Measurements from ENCODE around the gene PIK3CB. TPM values are rescaled to one million over a fixed set of nuclear protein-coding genes. Genes with fewer than 3 reads are reported as not detected.

PIK3CB gene
- total RNA-seq, 4 donors from 2014 or later, result 32.2 to 52.1 (median 41.5) TPM

DNA sequence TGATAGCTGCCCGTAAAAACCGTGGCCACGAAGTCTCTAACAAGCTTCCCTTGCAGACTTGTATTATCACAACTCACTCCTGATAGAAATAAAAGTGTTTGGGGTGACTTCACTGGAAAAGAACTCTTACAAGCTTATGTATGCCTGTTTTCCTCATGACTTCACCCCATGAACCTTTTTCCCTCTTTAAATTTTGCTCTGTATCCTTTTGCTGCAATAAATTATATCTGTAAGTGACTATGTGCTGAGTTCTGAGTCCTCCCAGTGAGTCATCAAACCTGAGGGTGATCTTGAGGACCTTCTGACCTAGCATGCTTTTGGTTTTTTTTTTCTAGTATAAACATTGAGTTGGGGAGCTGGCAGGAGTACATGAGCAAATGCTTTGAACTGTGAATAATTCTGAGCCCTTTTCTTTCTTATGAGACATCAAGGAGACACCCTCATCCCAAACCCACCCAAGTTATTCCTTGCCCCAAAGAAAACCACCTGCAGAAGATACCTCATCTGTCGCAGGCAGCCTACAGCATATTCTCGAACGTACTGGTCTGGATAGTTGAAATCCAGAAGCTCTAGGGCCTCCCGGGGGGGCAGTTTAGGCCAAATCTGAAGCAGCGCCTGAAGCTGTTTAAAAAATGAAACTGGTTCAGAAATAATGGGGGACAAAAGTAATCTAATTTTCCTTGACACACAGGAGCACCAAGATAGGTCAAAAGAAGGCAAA, 140.3 kb downstream of the PIK3CB start:
- H3K9me3 ChIP-seq, result no peaks in the 10 kb centered on the region
- DNase-seq, result no peak
- H3K27ac ChIP-seq, result no peak overlapping the region
- peaks cover 0 to 24% (median 0%) of the 10 kb centered on the region in 3 donors for H3K36me3 ChIP-seq
- no peaks in the 10 kb centered on the region for H3K27me3 ChIP-seq
- no peaks in the 10 kb centered on the region for H3K4me1 ChIP-seq
- TF ChIP-seq, protein P1, sequence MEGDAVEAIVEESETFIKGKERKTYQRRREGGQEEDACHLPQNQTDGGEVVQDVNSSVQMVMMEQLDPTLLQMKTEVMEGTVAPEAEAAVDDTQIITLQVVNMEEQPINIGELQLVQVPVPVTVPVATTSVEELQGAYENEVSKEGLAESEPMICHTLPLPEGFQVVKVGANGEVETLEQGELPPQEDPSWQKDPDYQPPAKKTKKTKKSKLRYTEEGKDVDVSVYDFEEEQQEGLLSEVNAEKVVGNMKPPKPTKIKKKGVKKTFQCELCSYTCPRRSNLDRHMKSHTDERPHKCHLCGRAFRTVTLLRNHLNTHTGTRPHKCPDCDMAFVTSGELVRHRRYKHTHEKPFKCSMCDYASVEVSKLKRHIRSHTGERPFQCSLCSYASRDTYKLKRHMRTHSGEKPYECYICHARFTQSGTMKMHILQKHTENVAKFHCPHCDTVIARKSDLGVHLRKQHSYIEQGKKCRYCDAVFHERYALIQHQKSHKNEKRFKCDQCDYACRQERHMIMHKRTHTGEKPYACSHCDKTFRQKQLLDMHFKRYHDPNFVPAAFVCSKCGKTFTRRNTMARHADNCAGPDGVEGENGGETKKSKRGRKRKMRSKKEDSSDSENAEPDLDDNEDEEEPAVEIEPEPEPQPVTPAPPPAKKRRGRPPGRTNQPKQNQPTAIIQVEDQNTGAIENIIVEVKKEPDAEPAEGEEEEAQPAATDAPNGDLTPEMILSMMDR (IDR thresholded peaks at IDR 0.05), result no peak
- no peak for TF ChIP-seq POLR2A (IDR thresholded peaks at IDR 0.05)
- H3K4me3 ChIP-seq, result no peak overlapping the region

DNA sequence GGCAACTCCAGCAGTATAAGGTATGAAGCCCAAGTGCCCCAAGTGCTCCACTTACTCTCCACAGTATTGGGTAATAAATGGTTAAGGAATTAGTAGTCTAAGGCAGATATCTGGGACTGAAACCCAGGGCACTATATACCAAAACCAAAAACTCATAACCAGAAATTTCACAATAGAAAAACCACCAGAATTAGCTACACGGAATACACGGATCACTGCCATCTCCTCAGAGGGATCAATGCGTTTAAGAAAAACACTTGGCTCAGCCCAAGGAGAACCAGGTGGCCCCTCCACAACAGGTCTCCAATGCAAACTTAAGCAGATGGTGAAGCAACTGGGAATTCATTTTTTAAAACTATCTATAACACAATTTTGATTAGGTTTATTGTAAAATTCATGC, 142.6 kb downstream of the PIK3CB start:
- no peaks in the 10 kb centered on the region for H3K27me3 ChIP-seq
- TF ChIP-seq POLR2A (IDR thresholded peaks at IDR 0.05), result no peak
- TF ChIP-seq, protein P1 (IDR thresholded peaks at IDR 0.05), result no peak
- H3K36me3 ChIP-seq, result peaks cover 0 to 13% (median 0%) of the 10 kb centered on the region in 3 donors
- DNase-seq, result no peak
- H3K27ac ChIP-seq, result no peak overlapping the region
- no peaks in the 10 kb centered on the region for H3K9me3 ChIP-seq
- H3K4me3 ChIP-seq, result no peak overlapping the region
- no peaks in the 10 kb centered on the region for H3K4me1 ChIP-seq

DNA sequence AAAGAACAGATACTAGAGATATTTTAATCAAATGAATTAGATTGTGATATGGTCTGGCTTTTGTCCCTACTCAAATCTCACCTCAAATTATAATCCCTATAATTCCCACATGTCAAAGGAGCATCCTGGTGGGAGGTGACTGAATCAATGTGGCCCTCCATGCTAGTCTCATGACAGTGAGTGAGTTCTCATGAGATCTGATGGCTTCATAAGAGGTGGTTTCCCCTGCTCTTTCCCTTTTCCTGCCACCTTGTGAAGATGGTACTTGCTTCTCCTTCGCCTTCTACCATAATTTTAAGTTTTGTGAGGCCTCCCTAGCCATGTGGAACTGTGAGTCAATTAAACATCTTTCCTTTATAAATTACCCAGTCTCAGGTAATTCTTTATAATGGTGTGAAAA, 143.4 kb downstream of the PIK3CB start:
- H3K4me3 ChIP-seq, result no peak overlapping the region
- no peaks in the 10 kb centered on the region for H3K9me3 ChIP-seq
- peaks cover 0 to 13% (median 0%) of the 10 kb centered on the region in 3 donors for H3K36me3 ChIP-seq
- no peak for DNase-seq
- H3K27ac ChIP-seq, result no peak overlapping the region
- no peaks in the 10 kb centered on the region for H3K4me1 ChIP-seq
- TF ChIP-seq, protein P1 (IDR thresholded peaks at IDR 0.05), result no peak
- TF ChIP-seq POLR2A (IDR thresholded peaks at IDR 0.05), result no peak
- no peaks in the 10 kb centered on the region for H3K27me3 ChIP-seq

- Histone ChIP-seq H3K36me3 (peaks cover 0 to 19% (median 0%) of the 10 kb centered on the region in 3 donors), H3K27me3 (no peaks in the 10 kb centered on the region), H3K4me1 (no peaks in the 10 kb centered on the region), H3K27ac (no peak overlapping the region), H3K4me3 (no peak overlapping the region), H3K9me3 (no peaks in the 10 kb centered on the region)
- TF ChIP-seq, protein P1 (IDR thresholded peaks at IDR 0.05), result no peak
- TF ChIP-seq POLR2A (IDR thresholded peaks at IDR 0.05), result no peak
- DNase-seq, result no peak
Observed at GRCh38 chr3:138690036-138690435, 144.7 kb downstream of the PIK3CB start.

GRCh38 chr3:138688871-138689299, 145.8 kb downstream of the PIK3CB start:
- H3K27ac ChIP-seq, result no peak overlapping the region
- peaks cover 0 to 19% (median 0%) of the 10 kb centered on the region in 3 donors for H3K36me3 ChIP-seq

More at GRCh38 chr3:138688871-138689299, 145.8 kb downstream of the PIK3CB start:
- TF ChIP-seq, protein P1 (IDR thresholded peaks at IDR 0.05), result no peak
- H3K27me3 ChIP-seq, result no peaks in the 10 kb centered on the region
- no peak overlapping the region for H3K4me3 ChIP-seq
- no peak for DNase-seq
- H3K4me1 ChIP-seq, result no peaks in the 10 kb centered on the region
- no peaks in the 10 kb centered on the region for H3K9me3 ChIP-seq

Measured in Peyer's patch (tissue), 4 donors.